Stimulated activated CD8-positive, alpha-beta memory T cell treated with anti-CD3 and anti-CD28 coated beads, Interleukin-12 subunit alpha, Interleukin-12 subunit beta, amount 100 ng/mL, for 24 hours (primary cell): Measurements from ENCODE around the gene VAX1.

Experiments
- DNase-seq: peaks from one replicate; pipeline ENCODE4 v3.0.0-alpha.2; 2020; ENCODE audit errors: extremely low read depth

Gene VAX1

GRCh38 chr10:117164592-117165537 is 26.8 kb upstream of the VAX1 start:
- DNase-seq, result no peak

GRCh38 chr10:117163954-117164548 is 26.0 kb upstream of the VAX1 start:
- DNase-seq, result no peak

GRCh38 chr10:117163061-117163953 is 25.2 kb upstream of the VAX1 start:
- no peak for DNase-seq

GRCh38 chr10:117162093-117163060 is 24.3 kb upstream of the VAX1 start:
- no peak for DNase-seq

- DNase-seq, result no peak
Observed at GRCh38 chr10:117161386-117162033, 23.4 kb upstream of the VAX1 start.

GRCh38 chr10:117160567-117160966 is 22.5 kb upstream of the VAX1 start:
- no peak for DNase-seq

GRCh38 chr10:117159390-117159789 is 21.3 kb upstream of the VAX1 start:
- DNase-seq, result no peak

GRCh38 chr10:117158297-117158696 is 20.2 kb upstream of the VAX1 start:
- DNase-seq, result no peak

- DNase-seq, result no peak
Observed at GRCh38 chr10:117152668-117153067, 14.6 kb upstream of the VAX1 start.

GRCh38 chr10:117148284-117148683 is 10.2 kb upstream of the VAX1 start:
- DNase-seq, result no peak

- DNase-seq, result no peak
Observed at GRCh38 chr10:117145019-117145418, 6.9 kb upstream of the VAX1 start.

- no peak for DNase-seq
Observed at GRCh38 chr10:117143103-117143823, 5.2 kb upstream of the VAX1 start.

- DNase-seq, result no peak
Observed at GRCh38 chr10:117140525-117140902, 2.4 kb upstream of the VAX1 start.

- no peak for DNase-seq
Observed at GRCh38 chr10:117139581-117140524, 1.8 kb upstream of the VAX1 start.

GRCh38 chr10:117138838-117139580 is 939 bp upstream of the VAX1 start:
- no peak for DNase-seq

GRCh38 chr10:117137031-117137910 is 799 bp downstream of the VAX1 start:
- DNase-seq, result no peak

- DNase-seq, result no peak
Observed at GRCh38 chr10:117136391-117136975, 1.6 kb downstream of the VAX1 start.
